ENCODE results near the gene KLK2. TPM values are rescaled to one million over a fixed set of nuclear protein-coding genes. Genes with fewer than 3 reads are reported as not detected.

KLK2 gene
- polyA plus RNA-seq, 3 donors: 0.21 to 0.34 TPM; not detected in 1

DNA sequence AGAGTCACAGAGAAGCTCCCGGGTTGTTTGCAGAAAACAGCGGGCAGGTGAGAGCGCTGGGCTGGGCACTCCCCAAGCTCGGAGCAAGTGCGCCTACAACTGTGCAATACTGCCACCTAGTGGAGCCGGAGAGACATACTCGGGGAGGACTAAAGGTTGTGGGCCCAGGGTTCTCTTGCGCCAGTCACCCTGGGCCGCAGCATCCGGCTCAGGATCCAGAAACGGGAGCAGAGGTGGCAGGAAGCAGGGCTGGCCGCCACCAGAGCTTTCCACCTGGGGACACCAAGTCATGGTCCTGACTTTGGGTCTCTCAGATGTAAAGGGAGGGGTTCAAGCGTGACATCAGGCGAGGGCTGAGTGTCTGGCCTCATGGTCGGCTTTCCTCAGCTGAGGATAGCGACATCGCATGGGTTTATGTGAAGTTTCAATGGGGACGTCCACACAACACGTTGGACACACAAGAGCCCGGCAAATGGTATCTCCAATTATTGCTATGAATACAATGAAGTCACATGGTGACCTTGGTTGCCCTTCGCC, 49.1 kb downstream of the KLK2 start:
- peak; percentile 83 for DNase-seq

DNA sequence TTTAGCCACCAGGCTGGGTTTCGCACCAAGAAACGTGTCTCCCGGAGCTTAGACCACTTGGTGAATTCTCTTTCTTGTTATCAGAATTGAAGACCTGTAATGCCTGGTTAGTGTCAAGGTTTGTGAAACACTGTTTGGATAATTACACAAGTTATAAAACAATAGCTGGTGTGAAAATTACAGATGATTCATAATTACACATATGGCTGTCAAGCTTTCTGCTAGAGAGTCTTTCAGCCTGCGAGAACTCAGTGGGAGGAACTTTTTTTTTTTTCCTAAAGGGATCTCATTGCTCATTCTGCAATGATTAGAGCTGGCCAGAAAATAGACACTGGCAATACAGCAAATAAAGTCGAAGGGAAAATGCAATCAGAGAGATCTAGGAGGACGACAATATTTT, 51.3 kb downstream of the KLK2 start:
- DNase-seq: no peak

DNA sequence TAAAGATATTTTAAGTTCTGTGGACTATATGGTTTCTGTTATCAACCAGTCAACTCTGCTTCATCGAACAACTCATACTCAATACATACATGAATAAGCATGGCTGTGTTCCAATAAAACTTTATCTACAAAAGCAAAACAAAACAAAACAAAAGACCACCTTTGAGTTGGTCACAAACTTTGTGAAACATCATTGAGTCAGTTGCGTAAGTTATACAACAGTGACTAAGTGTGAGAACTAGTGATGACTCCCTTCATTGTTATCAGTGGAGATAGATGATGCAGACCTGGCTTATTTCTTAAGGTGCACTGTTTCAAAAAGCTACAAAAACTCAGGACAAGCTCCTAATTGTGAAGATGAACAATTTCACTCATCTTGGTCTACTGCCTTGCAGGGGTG, 52.5 kb downstream of the KLK2 start:
- DNase-seq: no peak

DNA sequence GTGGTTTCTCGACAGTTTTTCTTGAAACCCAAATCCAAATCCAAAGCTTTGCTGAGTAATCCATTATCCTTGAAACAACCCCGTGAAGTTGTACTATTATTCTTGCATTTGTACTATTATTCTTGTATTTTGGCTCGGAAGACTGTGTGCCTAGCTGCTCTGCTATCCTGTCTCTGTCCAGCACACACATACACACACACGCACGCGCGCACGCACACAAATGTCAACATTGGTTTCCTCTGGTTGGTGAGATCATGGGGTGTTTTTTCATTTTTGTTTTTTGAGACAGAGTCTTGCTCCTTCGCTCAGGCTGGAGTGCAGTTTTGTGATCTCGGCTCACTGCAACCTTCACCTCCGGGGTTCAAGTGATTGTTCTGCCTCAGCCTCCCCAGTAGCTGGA, 52.9 kb downstream of the KLK2 start:
- DNase-seq: no peak

DNA sequence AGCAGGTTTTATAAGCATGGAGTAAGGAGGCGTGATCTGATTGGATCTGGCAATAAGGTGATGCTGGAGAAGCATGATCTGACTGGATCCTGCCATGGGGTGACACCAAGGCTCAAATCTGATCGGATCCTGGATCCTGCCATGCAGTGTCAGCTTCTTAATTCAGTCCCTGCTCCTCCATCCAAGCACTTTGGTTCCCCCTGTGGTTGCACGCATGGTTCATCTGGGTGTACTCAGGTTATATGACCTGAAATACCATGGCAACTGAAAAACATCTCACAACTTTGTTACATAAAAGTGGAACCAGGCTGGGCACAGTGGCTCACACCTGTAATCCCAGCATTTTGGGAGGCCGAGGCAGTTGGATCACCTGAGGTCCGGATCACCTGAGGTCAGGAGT, 55.6 kb downstream of the KLK2 start:
- DNase-seq: no peak

Other genes with a start within 250 kb of the KLK2 start
- 1 to 10 TPM in 1 of 3 donors, under 1 TPM in 2; 0.87 to 1.2 (median 0.90) TPM for gene SYT3, start 233.6 kb upstream of the KLK2 start, polyA plus RNA-seq (ENCODE audit: insufficient read length in 3 of 3)
- 1 to 10 TPM; 3.1 to 6.7 (median 4.4) TPM for gene C19orf81, start 224.0 kb upstream of the KLK2 start, polyA plus RNA-seq (ENCODE audit: insufficient read length in 3 of 3)
- 1 to 10 TPM; 4.9 to 7.6 (median 6.5) TPM for gene SHANK1, start 153.6 kb upstream of the KLK2 start, polyA plus RNA-seq (ENCODE audit: insufficient read length in 3 of 3)
- gene CLEC11A, start 150.1 kb upstream of the KLK2 start, polyA plus RNA-seq (ENCODE audit: insufficient read length in 3 of 3): 10 to 100 TPM; 28.1 to 40.3 (median 30.4) TPM
- gene GPR32, start 103.0 kb upstream of the KLK2 start, polyA plus RNA-seq (ENCODE audit: insufficient read length in 3 of 3): not detected
- under 1 TPM in 1 of 3 donors, not detected in 2; 0.09 TPM for gene ACP4, start 83.0 kb upstream of the KLK2 start, polyA plus RNA-seq (ENCODE audit: insufficient read length in 3 of 3)
- gene KLK1, start 49.7 kb upstream of the KLK2 start, polyA plus RNA-seq (ENCODE audit: insufficient read length in 3 of 3): 1 to 10 TPM; 1.2 to 1.7 (median 1.3) TPM
- gene KLK15, start 39.9 kb upstream of the KLK2 start, polyA plus RNA-seq (ENCODE audit: insufficient read length in 3 of 3): not detected
- under 1 TPM; 0.47 to 0.58 (median 0.51) TPM for gene KLK3, start 18.5 kb upstream of the KLK2 start, polyA plus RNA-seq (ENCODE audit: insufficient read length in 3 of 3)
- gene KLK4, start 38.0 kb downstream of the KLK2 start, polyA plus RNA-seq (ENCODE audit: insufficient read length in 3 of 3): under 1 TPM in 1 of 3 donors, not detected in 2; 0.06 TPM
- gene KLK5, start 79.6 kb downstream of the KLK2 start, polyA plus RNA-seq (ENCODE audit: insufficient read length in 3 of 3): 1 to 10 TPM; 1.6 to 1.9 (median 1.9) TPM
- gene KLK6, start 96.2 kb downstream of the KLK2 start, polyA plus RNA-seq (ENCODE audit: insufficient read length in 3 of 3): 10 to 100 TPM; 37.7 to 40.8 (median 37.7) TPM
- gene KLK7, start 110.5 kb downstream of the KLK2 start, polyA plus RNA-seq (ENCODE audit: insufficient read length in 3 of 3): 1 to 10 TPM; 3.3 to 4.5 (median 3.8) TPM
- 1 to 10 TPM; 1.8 to 2.8 (median 2.8) TPM for gene KLK8, start 128.2 kb downstream of the KLK2 start, polyA plus RNA-seq (ENCODE audit: insufficient read length in 3 of 3)
- under 1 TPM; 0.16 to 0.36 (median 0.24) TPM for gene KLK10, start 146.3 kb downstream of the KLK2 start, polyA plus RNA-seq (ENCODE audit: insufficient read length in 3 of 3)
- under 1 TPM in 1 of 3 donors, not detected in 2; 0.14 TPM for gene KLK11, start 153.2 kb downstream of the KLK2 start, polyA plus RNA-seq (ENCODE audit: insufficient read length in 3 of 3)
- not detected for gene KLK12, start 161.6 kb downstream of the KLK2 start, polyA plus RNA-seq (ENCODE audit: insufficient read length in 3 of 3)
- gene KLK13, start 191.7 kb downstream of the KLK2 start, polyA plus RNA-seq (ENCODE audit: insufficient read length in 3 of 3): under 1 TPM; 0.24 to 0.65 (median 0.53) TPM
- gene KLK14, start 209.4 kb downstream of the KLK2 start, polyA plus RNA-seq (ENCODE audit: insufficient read length in 3 of 3): under 1 TPM; 0.14 to 0.32 (median 0.19) TPM
- 1 to 10 TPM; 3.0 to 5.1 (median 4.3) TPM for gene CTU1, start 235.0 kb downstream of the KLK2 start, polyA plus RNA-seq (ENCODE audit: insufficient read length in 3 of 3)